Stomach (tissue), 9 donors: ENCODE results near the gene TMEM30A. TPM values are rescaled to one million over a fixed set of nuclear protein-coding genes. Genes with fewer than 3 reads are reported as not detected.

Experiments used
- DNase-seq, 2 donors: peaks; one replicate each; pipeline versions ENCODE4 v3.0.0 to v3.0.0-alpha.2; 2013 to 2019
- H3K27ac ChIP-seq, 5 donors: fragments of 200-600 bp in 4 of 5; sonication (generic) in 4 of 5; one replicate each; pipeline ENCODE4 v1.5.1; 2013 to 2019; ENCODE audit warnings: mild to moderate bottlenecking in 1 of 5, moderate library complexity in 1 of 5
- H3K27me3 ChIP-seq, 3 donors: fragments of 200-600 bp; sonication (generic); one replicate each; pipeline ENCODE4 v1.5.1; 2017 to 2019; ENCODE audit warnings: mixed run types in 1 of 3
- H3K36me3 ChIP-seq, 4 donors: fragments of 200-600 bp; sonication (generic); 1 replicate in 3 of 4; 2 replicates in 1 of 4; pipeline ENCODE4 v1.5.1; 2016 to 2019
- H3K4me1 ChIP-seq, 4 donors: fragments of 200-600 bp; sonication (generic); one replicate each; pipeline ENCODE4 v1.5.1; 2016 to 2019
- H3K4me3 ChIP-seq, 4 donors: fragments of 200-600 bp; sonication (generic) in 3 of 4; one replicate each; pipeline ENCODE4 v1.5.1; 2016 to 2019; ENCODE audit warnings: mild to moderate bottlenecking in 1 of 4
- H3K9me3 ChIP-seq, 4 donors: fragments of 200-600 bp; sonication (generic); one replicate each; pipeline ENCODE4 v1.5.1; 2016 to 2019
- EP300 ChIP-seq: sonication (generic); formaldehyde crosslinking; IDR thresholded peaks from one replicate; pipeline ENCODE4 v1.6.1; 2017; ENCODE audit warnings: antibody characterized with exemption
- POLR2A ChIP-seq, 4 donors: fragments of 450-650 bp; IDR thresholded peaks; one replicate each; pipeline ENCODE4 v1.6.1; 2016; ENCODE audit warnings: antibody characterized with exemption in 4 of 4, control low read depth in 2 of 4, mild to moderate bottlenecking in 1 of 4, moderate library complexity in 1 of 4
- POLR2AphosphoS5 ChIP-seq, 3 donors: sonication (generic); formaldehyde crosslinking; IDR thresholded peaks; one replicate each; pipeline ENCODE4 v1.6.1; 2016; ENCODE audit warnings: antibody characterized with exemption in 3 of 3
- WGBS, 5 donors: extraction: QIAGEN DNeasy Blood & Tissue Kit in 3 of 5; methylation state at CpG; one replicate each; pipeline versions ENCODE4 v1.1.5 to v1.1.7; 2013 to 2018; 5-methylcytosine and 5-hydroxymethylcytosine counted together
- intact Hi-C: fragments of 100-400 bp; cut with DNase I; formaldehyde crosslinking; loops from one replicate; pipeline ENCODE4 v1.15.1; 2023; ENCODE audit warnings: low total_unique reads
- polyA plus RNA-seq, 3 donors: library from polyadenylated mRNA; stranded (reverse); fragments of 200-250 nt; gene quantifications; one replicate each; pipeline ENCODE4 v1.2.3, GENCODE V29; 2013
- total RNA-seq, 5 donors: library from RNA; depleted of rRNA; stranded (reverse); fragments of >200 nt; gene quantifications; one replicate each; pipeline versions ENCODE4 v1.1.0 to v1.2.3, GENCODE V29; 2014 to 2016
- TF ChIP-seq, protein P1 (sequence below), 7 experiments: fragments of 450-650 bp in 4 of 7; fragments of 200-600 bp in 3 of 7; sonication (generic) in 3 of 7; IDR thresholded peaks; one replicate each; pipeline ENCODE4 v1.5.1; 2016 to 2019; ENCODE audit warnings: antibody characterized with exemption in 7 of 7, control low read depth in 2 of 7, mild to moderate bottlenecking in 1 of 7
- donor health status: healthy with polysubstance abuse.
- donor health status: Bipolar disorder and iron deficiency.
- donor health status: healthy.

The TMEM30A gene
- total and polyA plus RNA-seq, 8 donors, result 5.2 to 175 (median 41.2) TPM

- H3K4me3 ChIP-seq, result no peak overlapping the region
- H3K9me3 ChIP-seq, result no peaks in the 10 kb centered on the region
- H3K36me3 ChIP-seq, result peaks cover 0 to 11% (median 7%) of the 10 kb centered on the region in 4 donors
- TF ChIP-seq POLR2AphosphoS5 (IDR thresholded peaks at IDR 0.05), result no peak
- TF ChIP-seq, protein P1, sequence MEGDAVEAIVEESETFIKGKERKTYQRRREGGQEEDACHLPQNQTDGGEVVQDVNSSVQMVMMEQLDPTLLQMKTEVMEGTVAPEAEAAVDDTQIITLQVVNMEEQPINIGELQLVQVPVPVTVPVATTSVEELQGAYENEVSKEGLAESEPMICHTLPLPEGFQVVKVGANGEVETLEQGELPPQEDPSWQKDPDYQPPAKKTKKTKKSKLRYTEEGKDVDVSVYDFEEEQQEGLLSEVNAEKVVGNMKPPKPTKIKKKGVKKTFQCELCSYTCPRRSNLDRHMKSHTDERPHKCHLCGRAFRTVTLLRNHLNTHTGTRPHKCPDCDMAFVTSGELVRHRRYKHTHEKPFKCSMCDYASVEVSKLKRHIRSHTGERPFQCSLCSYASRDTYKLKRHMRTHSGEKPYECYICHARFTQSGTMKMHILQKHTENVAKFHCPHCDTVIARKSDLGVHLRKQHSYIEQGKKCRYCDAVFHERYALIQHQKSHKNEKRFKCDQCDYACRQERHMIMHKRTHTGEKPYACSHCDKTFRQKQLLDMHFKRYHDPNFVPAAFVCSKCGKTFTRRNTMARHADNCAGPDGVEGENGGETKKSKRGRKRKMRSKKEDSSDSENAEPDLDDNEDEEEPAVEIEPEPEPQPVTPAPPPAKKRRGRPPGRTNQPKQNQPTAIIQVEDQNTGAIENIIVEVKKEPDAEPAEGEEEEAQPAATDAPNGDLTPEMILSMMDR (IDR thresholded peaks at IDR 0.05), result no peak
- intact Hi-C loops, result no loop called here
- peaks cover 24 to 80% (median 53%) of the 10 kb centered on the region in 4 donors for H3K4me1 ChIP-seq
- H3K27me3 ChIP-seq, result no peaks in the 10 kb centered on the region
- DNase-seq, result no peak
- H3K27ac ChIP-seq, result no peak overlapping the region
These were observed 9.5 kb downstream of the TMEM30A start for GRCh38 chr6:75275067-75275466.

- no peak for TF ChIP-seq POLR2AphosphoS5 (IDR thresholded peaks at IDR 0.05)
- no peak for TF ChIP-seq EP300
- TF ChIP-seq, protein P1 (IDR thresholded peaks at IDR 0.05), result no peak
- no peak for TF ChIP-seq POLR2A (IDR thresholded peaks at IDR 0.05)
- peak overlapping the region in 4 of 5 donors; percentile 10 to 48 (median 35) for H3K27ac ChIP-seq
These were observed 11.6 kb downstream of the TMEM30A start for GRCh38 chr6:75273009-75273408.

DNA sequence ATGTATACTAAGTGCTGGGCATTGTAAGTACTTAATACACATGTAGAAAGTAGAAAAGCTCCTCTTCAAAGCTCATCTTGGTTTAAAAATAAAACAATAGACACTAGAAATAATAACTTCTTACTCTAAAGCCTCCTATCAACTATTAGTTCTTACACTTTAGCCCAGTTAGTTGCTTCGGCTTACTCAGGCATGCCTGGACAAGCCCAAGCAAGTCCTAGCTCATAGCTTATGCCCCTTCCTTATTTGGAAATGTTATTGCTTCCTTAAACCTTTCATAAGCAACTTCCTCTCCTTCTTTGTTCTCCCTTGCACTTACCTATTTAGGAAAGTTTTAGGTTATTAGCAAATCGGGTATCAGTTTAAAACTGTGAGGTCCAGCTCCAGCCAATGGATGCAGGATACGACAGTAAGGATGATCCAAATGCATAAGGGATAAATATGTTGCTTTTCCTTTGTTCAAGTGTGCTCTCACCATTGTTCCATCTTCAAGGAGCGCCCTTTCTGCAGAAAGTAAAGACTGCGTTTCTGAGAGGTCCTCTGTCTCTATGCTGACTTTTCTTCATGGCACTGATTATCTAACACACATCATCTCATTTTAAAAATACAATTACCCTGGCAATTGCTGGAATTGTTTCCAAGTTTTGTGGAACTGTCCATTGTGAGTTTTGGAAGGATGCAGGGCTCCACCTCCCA lies 12.3 kb downstream of the TMEM30A start:
- Histone ChIP-seq H3K36me3 (peaks cover 0 to 11% (median 7%) of the 10 kb centered on the region in 4 donors), H3K4me1 (peaks cover 12 to 76% (median 42%) of the 10 kb centered on the region in 4 donors), H3K4me3 (no peak overlapping the region), H3K27ac (peak overlapping the region in 4 of 5 donors; percentile 10 to 48 (median 37)), H3K27me3 (no peaks in the 10 kb centered on the region), H3K9me3 (no peaks in the 10 kb centered on the region)
- 80 to 93% (median 91%) methylated on average over 5 of the region's 5 CpGs for WGBS, 5 donors
- DNase-seq, result no peak
- intact Hi-C loops, result no loop called here
- TF ChIP-seq, protein P1 (IDR thresholded peaks at IDR 0.05), result no peak
- TF ChIP-seq POLR2AphosphoS5 (IDR thresholded peaks at IDR 0.05) (no peak), EP300 (no peak), POLR2A (IDR thresholded peaks at IDR 0.05) (no peak)

More at GRCh38 chr6:75273009-75273408, 11.6 kb downstream of the TMEM30A start:
- DNase-seq, result no peak
- Histone ChIP-seq H3K9me3 (no peaks in the 10 kb centered on the region), H3K4me1 (peaks cover 12 to 76% (median 40%) of the 10 kb centered on the region in 4 donors), H3K27me3 (no peaks in the 10 kb centered on the region), H3K36me3 (peaks cover 0 to 11% (median 7%) of the 10 kb centered on the region in 4 donors), H3K4me3 (no peak overlapping the region)
- 56 to 72% (median 69%) methylated on average over 4 of the region's 4 CpGs for WGBS, 5 donors
- intact Hi-C loops, result no loop called here

DNA sequence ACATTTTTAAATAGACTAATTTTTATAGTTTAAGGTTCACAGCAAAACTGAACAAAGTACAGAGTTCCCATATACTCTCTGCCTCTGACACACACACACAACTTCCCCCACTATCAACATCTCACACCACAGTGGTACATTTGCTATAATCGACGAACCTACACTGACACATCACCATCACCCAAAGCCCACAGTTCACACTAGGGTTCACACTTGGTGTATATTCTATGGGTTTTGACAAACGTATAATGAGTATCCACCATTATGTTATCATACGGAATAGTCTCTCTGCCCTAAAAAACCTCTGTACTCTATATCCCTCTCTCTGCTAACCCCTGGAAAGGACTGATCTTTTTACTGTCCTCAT lies 15.6 kb downstream of the TMEM30A start:
- H3K27ac ChIP-seq, result peak overlapping the region in 1 of 5 donors; percentile 28
- no peak for TF ChIP-seq POLR2AphosphoS5 (IDR thresholded peaks at IDR 0.05)
- TF ChIP-seq POLR2A (IDR thresholded peaks at IDR 0.05), result no peak
- TF ChIP-seq EP300, result no peak
- TF ChIP-seq, protein P1 (IDR thresholded peaks at IDR 0.05), result no peak

More for the DNA sequence above, 15.6 kb downstream of the TMEM30A start:
- H3K27me3 ChIP-seq, result no peaks in the 10 kb centered on the region
- no peaks in the 10 kb centered on the region for H3K9me3 ChIP-seq
- peaks cover 9 to 62% (median 34%) of the 10 kb centered on the region in 4 donors for H3K4me1 ChIP-seq
- DNase-seq, result no peak
- peaks cover 5 to 27% (median 19%) of the 10 kb centered on the region in 4 donors for H3K36me3 ChIP-seq
- no peak overlapping the region for H3K4me3 ChIP-seq
- intact Hi-C loops, result loop anchor here (10.0 kb wide), 1 partner anchor 256 kb away; no protein-coding TSS in a partner anchor
- WGBS, 5 donors, result 85 to 92% (median 89%) methylated on average over 4 of the region's 4 CpGs
